ENCODE data around the gene GJA4. TPM values are rescaled to one million over a fixed set of nuclear protein-coding genes. Genes with fewer than 3 reads are reported as not detected.
A peak's percentile ranks its signal among the peaks of the same experiment; 100 is the strongest.

Gene GJA4
- total RNA-seq (2014; rRNA removed; shearing (Covaris generic)), result not detected in 2 replicates

DNA sequence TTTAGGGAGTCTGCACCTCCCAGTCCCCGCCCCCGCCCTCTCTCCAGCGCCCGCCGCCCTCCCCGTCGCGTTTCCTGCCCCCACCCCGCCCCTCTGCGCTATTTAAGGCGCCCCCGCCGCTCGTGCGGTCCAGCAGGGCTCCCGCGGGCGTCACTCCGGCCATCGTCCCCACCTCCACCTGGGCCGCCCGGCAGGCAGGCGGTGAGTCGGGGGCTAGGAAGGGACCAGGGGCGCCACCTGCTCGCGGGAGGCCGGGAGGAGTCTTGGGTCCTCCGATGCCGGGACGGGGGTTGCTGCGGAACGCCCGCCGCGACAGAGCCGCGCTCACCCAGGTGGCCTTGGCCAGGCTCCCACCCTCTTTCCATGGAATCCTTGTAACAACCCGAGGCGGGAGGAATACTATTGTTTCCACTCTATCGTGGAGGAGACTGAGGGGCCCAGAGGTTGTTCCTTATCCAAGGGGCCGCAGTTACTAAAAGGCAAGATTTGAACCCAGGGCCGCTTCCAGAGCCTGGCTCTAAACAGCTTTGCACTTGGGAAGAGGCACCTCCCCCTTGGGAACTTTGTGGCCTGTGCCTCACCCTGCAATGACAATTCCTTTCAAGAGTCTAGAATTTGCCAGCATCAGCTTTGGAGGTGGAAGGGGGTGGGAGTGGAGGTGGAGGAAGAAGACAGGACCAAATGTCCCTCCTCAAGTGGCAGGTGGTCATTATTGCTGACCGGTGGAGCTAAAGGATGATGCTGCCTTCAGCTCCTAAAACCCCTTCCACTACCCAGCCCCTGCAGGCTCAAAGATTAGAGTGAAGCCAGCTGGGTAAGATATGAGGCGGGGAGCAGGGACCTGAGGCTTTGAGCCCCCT lies at the start of gene GJA4:
Gene GJA4, plus strand, starts transcription at position 132 of the 860 bp plus-strand sequence. CDS start 1,215 bp downstream, outside the sequence.
- no peak for DNase-seq (ENCODE audit: low read depth)

DNA sequence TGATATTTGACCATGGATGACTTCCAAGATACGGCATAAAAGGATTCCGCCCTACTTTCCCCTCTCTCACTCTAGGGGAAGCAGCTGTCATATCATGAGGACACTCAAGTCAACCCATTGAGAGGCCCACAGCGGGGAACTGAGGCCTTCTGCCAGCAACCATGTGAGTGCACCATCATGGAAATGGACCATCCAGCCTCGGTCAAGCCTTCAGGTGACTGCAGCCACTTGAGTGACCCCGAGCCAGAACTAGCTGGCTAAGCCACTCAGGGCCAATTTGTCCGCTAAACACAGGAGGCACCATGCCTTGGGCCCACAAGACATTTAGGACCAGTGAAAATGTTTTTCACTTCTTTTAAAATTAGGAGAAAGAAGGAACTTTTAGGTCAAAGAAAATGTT lies 49.0 kb upstream of the GJA4 start:
- DNase-seq (ENCODE audit: low read depth), result no peak

DNA sequence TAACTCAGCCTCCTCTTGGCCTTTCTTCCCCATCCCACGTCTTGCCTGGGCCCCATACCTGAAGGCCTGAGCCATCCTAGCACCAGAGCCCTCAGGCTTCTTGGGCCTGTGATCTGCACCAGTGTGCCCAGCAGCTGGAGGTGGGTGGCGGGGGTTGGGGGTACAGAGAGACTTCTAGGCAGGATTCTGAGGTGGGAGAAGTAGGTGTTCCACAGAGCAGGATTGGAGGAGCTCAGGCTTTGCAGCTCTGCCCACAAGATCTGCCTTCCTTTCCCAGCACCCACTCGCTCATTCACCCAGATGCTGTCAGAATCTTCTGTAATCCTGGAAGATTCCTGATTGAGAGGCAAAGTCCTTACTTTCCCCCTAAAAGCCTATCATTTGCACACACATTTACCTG lies 47.9 kb upstream of the GJA4 start:
- DNase-seq (ENCODE audit: low read depth), result no peak

DNA sequence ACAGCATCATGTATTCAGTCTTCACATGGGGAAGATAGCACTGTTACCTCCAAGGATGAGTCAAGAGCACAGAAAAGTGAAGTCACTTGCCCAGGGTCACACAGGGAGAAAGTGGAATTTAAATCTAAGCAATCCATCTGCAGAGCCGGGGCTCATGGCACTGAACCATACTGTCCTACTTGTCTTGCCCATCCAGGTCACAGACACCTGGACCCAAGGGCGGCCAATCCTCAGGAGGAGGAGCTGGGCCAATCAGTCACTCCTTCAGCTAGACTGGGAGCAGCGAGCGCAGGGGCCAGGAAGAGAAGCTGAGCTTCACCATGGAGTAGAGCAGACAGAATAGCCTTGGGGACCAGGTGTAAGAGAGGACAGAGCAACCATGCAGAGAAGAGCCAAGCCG lies 47.1 kb upstream of the GJA4 start:
- no peak for DNase-seq (ENCODE audit: low read depth)

DNA sequence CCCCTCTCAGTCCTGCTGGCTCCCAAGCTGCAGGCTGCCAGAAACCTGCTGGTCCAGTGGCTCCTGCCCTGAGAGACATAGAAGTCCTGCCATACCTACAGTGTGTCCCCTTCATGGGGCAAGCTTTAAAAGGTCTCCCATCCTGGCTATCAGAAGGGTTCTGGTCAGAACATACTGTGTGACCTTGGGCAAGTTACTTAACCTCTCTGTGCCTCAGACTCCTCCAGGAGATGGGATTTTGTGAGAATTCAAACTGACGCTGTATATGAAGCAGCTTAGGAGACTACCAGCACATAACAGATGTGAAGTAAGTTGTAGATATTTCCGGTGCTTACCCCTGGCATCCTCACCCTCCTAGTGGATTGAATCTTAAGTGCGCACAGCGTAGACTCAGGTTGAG lies 46.7 kb upstream of the GJA4 start:
- DNase-seq (ENCODE audit: low read depth), result no peak

DNA sequence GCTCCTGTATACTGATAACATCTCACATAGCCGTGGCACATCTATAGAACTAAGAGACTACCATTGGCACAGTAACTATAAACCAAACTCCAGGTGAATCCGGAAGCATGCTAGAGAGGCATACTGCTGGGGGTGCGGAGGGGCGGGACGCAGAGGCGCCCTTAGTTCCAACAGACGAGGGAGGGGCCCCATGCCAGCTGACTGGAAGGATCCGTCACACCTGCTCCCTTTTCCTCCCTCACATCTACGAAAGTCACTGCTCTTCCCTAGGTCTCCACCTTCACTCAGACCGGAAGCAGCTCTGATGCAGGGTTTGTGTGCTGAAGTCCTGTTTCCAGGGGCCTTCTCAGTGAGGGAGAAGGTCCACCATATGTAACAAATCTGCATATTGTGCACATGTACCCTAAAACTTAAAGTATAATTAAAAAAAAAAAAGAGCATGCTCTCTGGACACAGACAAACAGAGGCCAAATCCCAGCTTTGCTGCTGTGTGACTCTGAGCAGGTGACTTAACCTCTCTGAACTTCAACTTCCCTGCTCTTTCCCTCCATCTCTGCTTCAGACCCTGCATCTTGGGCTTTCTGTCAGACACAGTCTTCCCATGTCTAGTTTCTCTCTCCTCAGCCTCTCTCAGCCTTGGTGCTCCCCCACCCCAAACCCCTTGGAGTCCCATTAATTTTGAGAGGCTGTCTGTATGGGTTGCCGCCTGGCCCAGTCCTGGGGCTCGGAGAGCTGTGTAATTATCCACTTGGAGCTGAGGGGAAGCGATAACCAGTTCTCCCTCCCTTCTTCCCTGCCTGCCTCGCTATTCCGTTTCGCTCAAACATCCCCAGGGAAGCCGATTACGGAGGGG lies 45.8 kb upstream of the GJA4 start:
- no peak for DNase-seq (ENCODE audit: low read depth)

DNA sequence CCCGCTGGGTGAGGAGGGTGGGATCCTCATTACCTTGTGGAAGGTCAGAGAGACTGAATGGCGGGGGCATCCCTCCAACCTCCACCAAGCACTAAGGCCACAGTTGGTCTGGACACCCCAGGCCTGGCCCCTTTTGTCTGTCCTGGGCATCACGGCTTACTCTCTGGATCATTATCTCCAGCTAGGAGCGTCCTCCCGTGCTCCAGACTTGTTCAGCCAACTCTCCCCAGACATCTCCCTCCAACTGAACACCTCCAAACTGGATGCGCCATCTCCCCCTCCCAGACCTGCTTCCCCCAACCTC lies 45.2 kb upstream of the GJA4 start:
- DNase-seq (ENCODE audit: low read depth), result no peak

DNA sequence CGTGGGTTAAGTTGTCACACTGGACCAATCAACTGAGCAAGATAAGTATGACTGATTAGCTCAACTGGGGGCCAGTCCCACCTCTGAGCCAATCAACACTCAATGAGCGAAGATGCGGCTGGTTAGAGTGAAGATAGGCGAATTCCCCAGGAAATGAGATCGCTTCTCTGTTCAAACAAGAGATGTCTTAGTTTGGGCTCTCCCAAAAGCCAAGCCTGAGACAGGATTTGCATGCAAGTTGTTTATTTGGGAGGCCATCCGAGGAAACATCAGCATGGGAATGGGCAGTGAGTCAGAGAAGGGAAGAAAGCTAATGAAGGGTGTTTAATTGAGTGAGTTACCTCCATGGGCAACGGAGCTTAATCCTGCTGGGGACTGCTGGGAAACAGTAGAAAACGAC lies 42.8 kb upstream of the GJA4 start:
- DNase-seq (ENCODE audit: low read depth), result peak; percentile 33

DNA sequence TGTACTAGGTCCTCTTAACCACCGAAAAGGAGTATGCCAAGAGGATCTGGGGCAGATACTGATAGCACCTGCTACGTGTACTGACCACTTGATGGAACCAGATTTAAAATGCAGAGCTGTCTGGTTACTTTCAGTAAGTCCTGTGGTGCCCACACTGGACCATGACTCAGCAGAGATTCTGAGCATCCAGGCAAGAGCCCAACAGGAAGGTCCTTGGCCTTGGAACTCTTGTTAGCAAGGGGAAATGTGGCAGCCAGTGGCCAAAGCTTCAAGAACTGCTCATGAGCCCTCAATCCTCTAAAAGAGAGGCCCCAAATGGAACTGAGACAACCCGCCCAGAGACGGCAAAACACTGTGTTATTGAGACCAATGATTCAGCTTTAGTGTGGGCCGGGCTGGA lies 42.2 kb upstream of the GJA4 start:
- DNase-seq (ENCODE audit: low read depth), result no peak

DNA sequence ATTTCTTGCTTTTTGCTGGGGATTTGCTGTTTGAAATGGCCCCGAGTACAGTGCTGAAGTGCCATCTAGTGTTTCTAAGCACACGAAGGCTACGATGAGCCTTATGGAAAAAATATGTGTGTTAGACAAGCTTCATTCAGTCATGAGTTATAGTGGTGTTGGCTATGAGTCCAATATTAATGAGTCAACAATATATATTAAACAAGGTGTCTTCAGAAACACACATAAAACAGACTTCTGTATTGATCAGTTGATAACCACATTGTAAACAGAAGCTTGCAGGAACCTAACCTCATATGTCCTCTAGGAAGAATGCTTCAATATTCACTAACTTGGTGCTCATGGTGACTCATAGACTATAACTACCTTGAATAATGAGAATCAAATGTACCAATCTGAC lies 39.6 kb upstream of the GJA4 start:
- DNase-seq (ENCODE audit: low read depth), result no peak

DNA sequence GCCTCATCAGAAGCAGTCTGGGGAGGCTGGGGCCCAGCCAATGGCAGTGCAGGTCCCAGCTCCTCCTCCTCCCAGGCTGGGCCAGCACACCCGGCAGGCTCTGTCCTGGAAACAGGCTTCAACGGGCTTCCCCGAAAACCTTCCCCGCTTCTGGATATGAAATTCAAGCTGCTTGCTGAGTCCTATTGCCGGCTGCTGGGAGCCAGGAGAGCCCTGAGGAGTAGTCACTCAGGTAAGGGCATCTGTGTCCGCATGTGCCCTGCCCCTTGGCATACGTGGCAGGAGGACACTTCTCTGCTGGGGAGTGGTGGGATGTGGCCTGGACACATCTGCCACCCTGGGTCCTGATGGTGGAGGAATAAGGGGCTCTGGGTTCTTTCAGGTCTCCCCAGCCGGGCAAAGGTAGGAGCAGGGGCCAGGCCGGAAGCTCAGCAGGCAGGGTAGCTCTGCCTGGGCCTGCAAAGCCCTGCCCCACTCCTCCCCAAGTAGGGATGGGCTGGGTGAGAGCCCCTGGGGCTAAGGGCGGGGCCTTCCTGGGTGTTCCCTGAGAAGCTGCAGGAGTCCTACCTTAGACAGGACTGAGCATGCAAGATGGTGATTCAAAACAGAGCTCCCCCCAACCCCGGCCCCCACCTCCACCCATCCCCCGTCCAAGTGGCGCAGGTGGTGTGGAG lies 37.7 kb upstream of the GJA4 start, which contains the start of gene GJB5:
Gene GJB5, plus strand, starts transcription at position 84 of the 674 bp plus-strand sequence. CDS start 2,284 bp downstream, outside the sequence.
- DNase-seq (ENCODE audit: low read depth), result no peak

DNA sequence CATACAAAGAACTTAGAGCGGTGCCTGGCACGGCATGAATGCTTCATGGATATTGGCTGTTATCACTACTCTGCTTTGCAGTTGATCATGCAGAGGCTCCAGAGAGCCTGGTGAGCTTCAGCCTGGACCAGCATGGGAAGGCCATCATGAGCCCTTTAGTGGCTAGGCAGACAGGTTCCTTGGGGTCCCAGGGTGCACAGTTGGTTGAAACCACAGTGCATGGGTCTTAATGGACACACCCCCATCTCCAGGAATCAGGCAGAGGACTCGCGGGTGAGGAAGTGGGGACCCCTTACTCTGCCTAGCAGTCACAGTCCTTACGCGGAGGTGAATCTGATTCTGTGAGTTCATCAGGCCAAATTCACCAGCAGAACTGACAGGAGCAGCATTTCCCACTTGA lies 36.8 kb upstream of the GJA4 start:
- no peak for DNase-seq (ENCODE audit: low read depth)

DNA sequence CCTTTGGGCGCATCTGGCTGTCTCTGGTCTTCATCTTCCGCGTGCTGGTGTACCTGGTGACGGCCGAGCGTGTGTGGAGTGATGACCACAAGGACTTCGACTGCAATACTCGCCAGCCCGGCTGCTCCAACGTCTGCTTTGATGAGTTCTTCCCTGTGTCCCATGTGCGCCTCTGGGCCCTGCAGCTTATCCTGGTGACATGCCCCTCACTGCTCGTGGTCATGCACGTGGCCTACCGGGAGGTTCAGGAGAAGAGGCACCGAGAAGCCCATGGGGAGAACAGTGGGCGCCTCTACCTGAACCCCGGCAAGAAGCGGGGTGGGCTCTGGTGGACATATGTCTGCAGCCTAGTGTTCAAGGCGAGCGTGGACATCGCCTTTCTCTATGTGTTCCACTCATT lies 35.4 kb upstream of the GJA4 start:
- DNase-seq (ENCODE audit: low read depth), result no peak

DNA sequence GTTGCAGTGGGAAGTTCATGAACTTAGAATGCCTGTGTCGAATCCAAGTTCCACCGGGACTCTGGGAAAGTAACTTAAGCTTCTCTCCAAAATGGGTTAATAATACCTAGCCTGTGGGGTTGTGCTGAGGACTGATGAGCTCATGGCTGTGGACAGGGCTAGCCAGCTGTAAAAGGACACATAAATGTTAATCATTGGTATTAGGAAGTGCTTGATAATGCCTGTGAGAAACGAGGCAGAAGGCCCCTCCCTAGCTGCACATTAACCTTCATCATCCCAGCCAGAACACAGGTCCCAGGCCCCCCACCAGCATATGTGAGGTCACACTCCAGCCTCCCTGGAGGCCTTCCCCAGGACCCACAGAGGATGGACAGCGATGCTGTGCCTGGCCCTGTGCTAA lies 34.0 kb upstream of the GJA4 start:
- DNase-seq (ENCODE audit: low read depth), result no peak

DNA sequence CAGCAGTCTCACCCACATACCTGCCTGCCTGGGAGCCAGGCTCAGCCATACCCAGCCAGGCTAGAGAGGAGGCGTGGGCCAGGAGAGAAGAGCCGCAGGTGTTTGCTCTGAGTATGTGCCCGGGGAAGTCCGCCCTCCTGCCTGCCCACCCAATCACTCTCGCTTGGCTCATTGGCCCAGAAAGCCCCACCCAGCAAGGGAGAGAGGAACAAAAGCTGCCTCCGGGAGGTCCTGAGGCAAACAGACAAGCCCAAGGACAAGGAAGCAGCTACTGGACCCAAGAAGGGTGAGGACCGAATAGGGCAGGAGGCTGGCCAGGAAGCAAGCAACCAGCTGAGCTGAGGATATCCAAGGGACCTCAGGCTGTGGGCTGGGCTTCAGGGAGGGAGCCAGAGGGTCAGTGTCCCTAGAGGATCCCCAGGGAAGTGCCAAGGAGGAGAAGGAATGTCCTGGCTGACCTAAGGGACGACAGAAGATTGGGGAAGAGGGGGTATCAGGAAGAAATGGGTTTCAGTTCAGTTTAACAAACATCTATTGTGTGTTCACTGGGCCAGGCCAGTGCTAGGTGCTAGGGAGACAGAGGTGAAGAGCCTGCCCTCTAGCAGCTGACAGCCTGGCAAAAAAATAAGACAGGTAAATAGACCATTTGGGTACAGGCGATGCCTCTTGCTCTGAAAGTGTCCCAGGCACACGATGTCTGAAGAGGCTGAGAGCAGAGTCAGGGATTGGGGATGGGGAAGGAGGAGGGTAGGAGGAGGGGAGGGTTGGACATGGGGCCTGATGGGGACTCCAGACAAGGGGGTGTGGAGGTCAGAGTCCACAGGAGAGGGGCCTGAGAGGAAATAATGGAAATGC lies 33.1 kb upstream of the GJA4 start, which contains the start of gene GJB4:
Gene GJB4, plus strand, starts transcription at position 238 of the 855 bp plus-strand sequence. CDS start 1,515 bp downstream, outside the sequence.
- DNase-seq (ENCODE audit: low read depth), result no peak

DNA sequence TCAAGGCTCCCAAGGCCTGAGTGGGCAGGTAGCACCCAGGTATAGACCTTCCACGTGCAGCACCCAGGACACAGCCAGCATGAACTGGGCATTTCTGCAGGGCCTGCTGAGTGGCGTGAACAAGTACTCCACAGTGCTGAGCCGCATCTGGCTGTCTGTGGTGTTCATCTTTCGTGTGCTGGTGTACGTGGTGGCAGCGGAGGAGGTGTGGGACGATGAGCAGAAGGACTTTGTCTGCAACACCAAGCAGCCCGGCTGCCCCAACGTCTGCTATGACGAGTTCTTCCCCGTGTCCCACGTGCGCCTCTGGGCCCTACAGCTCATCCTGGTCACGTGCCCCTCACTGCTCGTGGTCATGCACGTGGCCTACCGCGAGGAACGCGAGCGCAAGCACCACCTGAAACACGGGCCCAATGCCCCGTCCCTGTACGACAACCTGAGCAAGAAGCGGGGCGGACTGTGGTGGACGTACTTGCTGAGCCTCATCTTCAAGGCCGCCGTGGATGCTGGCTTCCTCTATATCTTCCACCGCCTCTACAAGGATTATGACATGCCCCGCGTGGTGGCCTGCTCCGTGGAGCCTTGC lies 31.5 kb upstream of the GJA4 start:
- no peak for DNase-seq (ENCODE audit: low read depth)

DNA sequence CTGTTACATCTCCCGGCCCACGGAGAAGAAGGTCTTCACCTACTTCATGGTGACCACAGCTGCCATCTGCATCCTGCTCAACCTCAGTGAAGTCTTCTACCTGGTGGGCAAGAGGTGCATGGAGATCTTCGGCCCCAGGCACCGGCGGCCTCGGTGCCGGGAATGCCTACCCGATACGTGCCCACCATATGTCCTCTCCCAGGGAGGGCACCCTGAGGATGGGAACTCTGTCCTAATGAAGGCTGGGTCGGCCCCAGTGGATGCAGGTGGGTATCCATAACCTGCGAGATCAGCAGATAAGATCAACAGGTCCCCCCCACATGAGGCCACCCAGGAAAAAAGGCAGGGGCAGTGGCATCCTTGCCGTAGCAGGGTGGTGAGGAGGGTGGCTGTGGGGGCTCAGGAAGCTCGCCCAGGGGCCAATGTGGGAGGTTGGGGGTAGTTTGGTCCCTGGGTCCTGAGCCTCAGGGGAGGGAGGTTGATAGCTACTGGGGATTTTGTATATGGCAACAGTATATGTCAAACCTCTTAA lies 31.0 kb upstream of the GJA4 start:
- no peak for DNase-seq (ENCODE audit: low read depth)

DNA sequence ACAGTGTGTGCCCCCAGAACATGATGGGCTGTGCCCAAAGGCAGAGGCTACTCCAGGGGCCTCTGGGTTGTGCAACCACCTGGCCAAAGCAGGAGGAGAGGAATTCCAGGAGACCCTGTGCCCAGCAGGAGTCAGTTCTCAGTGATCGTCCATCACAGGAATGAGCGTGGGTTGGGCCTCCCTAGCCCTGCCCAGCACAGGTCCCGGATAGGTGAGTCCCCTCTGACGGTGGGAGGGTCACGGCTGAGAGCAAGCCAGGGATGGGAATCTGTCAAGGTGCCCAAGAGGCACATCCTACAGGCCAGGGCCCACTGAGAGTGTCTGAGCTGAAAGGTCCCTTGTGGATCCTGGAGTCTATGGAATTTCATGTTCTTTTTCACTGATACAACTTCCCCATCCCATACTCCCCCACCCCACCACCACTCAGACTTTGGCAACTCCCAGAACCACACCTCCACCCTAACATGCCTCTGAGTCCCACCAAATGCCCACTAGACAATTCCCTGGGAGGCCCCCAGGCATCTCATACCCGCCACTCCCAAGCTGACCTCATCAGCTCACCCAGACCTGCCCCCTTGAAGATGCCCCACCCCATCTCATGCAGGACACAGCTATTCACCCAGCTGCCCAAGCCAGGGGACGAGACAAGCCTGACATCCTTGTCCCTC lies 30.2 kb upstream of the GJA4 start:
- DNase-seq (ENCODE audit: low read depth), result peak; percentile 31

DNA sequence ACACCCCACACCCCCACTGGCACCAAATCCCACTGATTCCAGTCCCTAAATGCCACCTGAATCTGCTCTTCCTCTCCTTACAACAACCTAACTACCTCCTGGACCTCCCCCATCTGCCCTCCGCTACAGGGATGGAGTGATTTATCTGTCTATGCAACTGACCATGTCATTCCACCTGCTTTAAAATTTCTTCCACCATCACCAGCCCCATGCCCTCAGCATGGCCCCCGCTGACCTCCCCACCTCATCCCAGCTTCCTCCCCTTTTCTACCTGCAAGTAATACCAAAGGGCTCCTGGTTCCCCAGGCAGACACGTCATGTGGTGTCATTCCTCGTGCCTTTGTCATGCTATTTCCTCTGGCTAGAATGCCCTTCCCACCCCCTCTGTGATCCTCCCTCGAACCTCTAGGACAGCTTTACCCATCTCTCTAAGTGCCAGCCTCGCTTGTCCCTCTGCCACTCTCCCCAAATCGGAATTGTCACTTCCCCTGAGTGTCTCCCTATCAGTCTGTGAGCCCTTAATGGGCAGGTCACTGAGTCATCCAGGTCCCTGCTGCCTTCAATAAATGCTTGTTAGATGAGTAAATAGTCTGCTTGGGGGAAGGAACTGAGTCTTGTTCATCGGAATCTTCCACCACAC lies 29.5 kb upstream of the GJA4 start:
- DNase-seq (ENCODE audit: low read depth), result peak; percentile 67

DNA sequence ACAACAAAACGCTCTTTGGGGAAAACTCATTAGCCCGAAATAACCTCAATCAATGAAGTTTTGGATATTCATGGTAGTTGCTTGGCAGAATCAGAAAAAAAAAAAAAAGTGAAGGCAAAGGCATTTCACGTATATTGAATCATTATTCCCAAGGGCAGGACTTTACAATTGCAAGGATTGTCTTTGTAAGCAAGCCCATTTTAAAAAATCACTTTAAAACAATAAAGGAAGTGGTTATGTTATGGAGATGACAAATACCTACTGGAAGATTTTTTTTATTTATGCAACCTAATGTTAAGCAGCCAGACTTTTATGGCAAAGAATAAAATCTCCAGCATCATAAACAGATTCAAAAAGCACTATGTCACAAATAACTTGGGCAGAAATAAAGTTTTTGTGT lies 23.9 kb upstream of the GJA4 start:
- DNase-seq (ENCODE audit: low read depth), result no peak

Data from Daoy (cell line).